CD8-positive, alpha-beta memory T cell (primary cell): Measurements from ENCODE around the gene PDGFA. TPM values are rescaled to one million over a fixed set of nuclear protein-coding genes. Genes with fewer than 3 reads are reported as not detected.
A peak's percentile ranks its signal among the peaks of the same experiment; 100 is the strongest.

Experiments used
- CTCF ChIA-PET: fragments of 350-600 bp; sonication (Branson Sonifier 250); formaldehyde crosslinking; loops from one replicate; lab custom pipeline; 2021; ENCODE audit warnings: antibody characterized with exemption; lab: Charles Lee
- POLR2A ChIA-PET: fragments of 350-600 bp; sonication (Branson Sonifier 250); formaldehyde crosslinking; loops from one replicate; lab custom pipeline; 2021; ENCODE audit warnings: antibody characterized with exemption; lab: Charles Lee
- DNase-seq, 5 donors: peaks; one replicate each; pipeline versions ENCODE4 v3.0.0 to v3.0.0-alpha.2; 2020 to 2022; ENCODE audit warnings: mixed read lengths in 1 of 5
- H3K27ac ChIP-seq: one replicate; pipeline ENCODE4 v1.7.0; 2013; ENCODE audit warnings: low read depth, mild to moderate bottlenecking, low read length, moderate library complexity
- H3K27me3 ChIP-seq: 2 replicates; pipeline ENCODE4 v1.7.0; 2013; ENCODE audit warnings: low read length, mild to moderate bottlenecking; ENCODE audit not compliant: insufficient read depth, poor library complexity, severe bottlenecking
- H3K36me3 ChIP-seq: 2 replicates; pipeline ENCODE4 v1.7.0; 2013; ENCODE audit warnings: mild to moderate bottlenecking, low read length, moderate library complexity; ENCODE audit not compliant: insufficient read depth
- H3K4me1 ChIP-seq: 2 replicates; pipeline ENCODE4 v1.7.0; 2013; ENCODE audit warnings: mild to moderate bottlenecking, low read length, moderate library complexity; ENCODE audit not compliant: insufficient read depth
- H3K4me3 ChIP-seq: 2 replicates; pipeline ENCODE4 v1.7.0; 2013; ENCODE audit warnings: mild to moderate bottlenecking, low read length
- H3K9me3 ChIP-seq: 2 replicates; pipeline ENCODE4 v1.7.0; 2013; ENCODE audit warnings: mild to moderate bottlenecking, low read length
- H3K27ac Mint-ChIP-seq, 8 donors: one replicate each; pipeline ENCODE4 v1.8.0; 2020 to 2021; ENCODE audit warnings: mixed read lengths in 8 of 8, mild to moderate bottlenecking in 6 of 8, inconsistent platforms in 3 of 8, moderate library complexity in 3 of 8
- H3K27me3 Mint-ChIP-seq, 2 donors: one replicate each; pipeline ENCODE4 v1.8.0; 2020 to 2021; ENCODE audit warnings: mixed read lengths in 2 of 2, mild to moderate bottlenecking in 1 of 2, moderate library complexity in 1 of 2
- H3K36me3 Mint-ChIP-seq, 3 donors: one replicate each; pipeline ENCODE4 v1.8.0; 2020 to 2021; ENCODE audit warnings: mixed read lengths in 3 of 3, inconsistent platforms in 1 of 3, mild to moderate bottlenecking in 1 of 3
- H3K4me1 Mint-ChIP-seq, 3 donors: one replicate each; pipeline ENCODE4 v1.8.0; 2020 to 2021; ENCODE audit warnings: mixed read lengths in 3 of 3, inconsistent platforms in 1 of 3, mild to moderate bottlenecking in 1 of 3
- H3K4me3 Mint-ChIP-seq, 7 donors: one replicate each; pipeline ENCODE4 v1.8.0; 2020 to 2021; ENCODE audit warnings: mixed read lengths in 7 of 7, mild to moderate bottlenecking in 6 of 7, moderate library complexity in 4 of 7, inconsistent platforms in 2 of 7
- H3K9me3 Mint-ChIP-seq, 5 donors: one replicate each; pipeline ENCODE4 v1.8.0; 2020 to 2022; ENCODE audit warnings: mixed read lengths in 5 of 5, mild to moderate bottlenecking in 3 of 5, moderate library complexity in 2 of 5, inconsistent platforms in 1 of 5
- polyA plus RNA-seq: library from polyadenylated mRNA; unstranded; fragments of 300-500 nt; fragmentation: Illumina TruSeq; gene quantifications from one replicate; pipeline ENCODE4 v1.2.3, GENCODE V29; 2021
- total RNA-seq, 2 experiments: library from RNA; stranded (reverse); gene quantifications; one replicate each; pipeline ENCODE4 v1.2.3, GENCODE V29; 2021

The PDGFA gene
- total and polyA plus RNA-seq, 3 experiments from 2014 or later = 0.68 to 11.9 (median 11.6) TPM

DNA sequence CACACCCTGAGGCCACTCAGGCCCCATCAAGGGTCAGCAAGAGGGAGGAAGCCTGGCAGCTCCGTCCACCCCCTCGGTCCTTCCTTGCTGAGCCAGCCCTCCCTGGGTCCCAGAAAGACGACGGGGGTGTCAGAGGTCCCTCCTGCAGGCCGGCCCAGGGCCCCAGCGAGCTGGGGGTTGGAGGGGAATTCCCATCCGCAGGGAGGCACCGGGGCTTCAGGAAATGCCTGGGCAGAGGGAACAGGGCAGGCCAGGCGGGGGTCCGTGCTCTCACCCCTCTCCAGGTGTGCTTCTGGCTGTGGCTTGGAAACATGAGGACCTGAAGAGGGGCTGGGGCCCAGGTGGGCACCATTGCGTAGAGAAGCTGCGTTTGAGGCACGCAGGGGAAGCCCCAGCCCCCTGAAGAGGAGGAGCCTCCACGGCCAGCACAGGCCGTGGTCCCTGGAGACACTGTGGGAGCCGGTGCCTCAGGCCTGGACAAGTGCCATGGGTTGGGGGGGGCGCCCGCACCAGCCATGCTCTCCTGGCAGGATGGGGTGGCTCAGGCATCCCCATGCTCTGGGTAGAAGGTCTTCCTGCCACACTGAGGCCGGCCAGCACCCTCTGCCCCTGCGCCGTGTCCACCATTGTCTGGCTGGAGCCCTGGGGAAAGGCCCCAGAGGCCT is 66.7 kb downstream of the PDGFA start:
- ChIA-PET POLR2A (no interaction called here), CTCF (no interaction called here)
- Mint-ChIP-seq H3K4me1 (peaks cover 7 to 18% (median 10%) of the 10 kb centered on the region in 3 donors), H3K27me3 (peaks cover 3 to 7% of the 10 kb centered on the region in 2 donors), H3K4me3 (no peak overlapping the region), H3K36me3 (no peaks in the 10 kb centered on the region), H3K9me3 (peaks cover 0 to 3% (median 0%) of the 10 kb centered on the region in 5 donors), H3K27ac (no peak overlapping the region)
- peaks cover 6% of the 10 kb centered on the region for H3K27me3 ChIP-seq
- H3K9me3 ChIP-seq = no peaks in the 10 kb centered on the region
- H3K4me3 ChIP-seq = no peak overlapping the region
- H3K36me3 ChIP-seq = no peaks in the 10 kb centered on the region
- no peaks in the 10 kb centered on the region for H3K4me1 ChIP-seq
- peak in 1 of 5 donors; percentile 35 for DNase-seq
- no peak overlapping the region for H3K27ac ChIP-seq

DNA sequence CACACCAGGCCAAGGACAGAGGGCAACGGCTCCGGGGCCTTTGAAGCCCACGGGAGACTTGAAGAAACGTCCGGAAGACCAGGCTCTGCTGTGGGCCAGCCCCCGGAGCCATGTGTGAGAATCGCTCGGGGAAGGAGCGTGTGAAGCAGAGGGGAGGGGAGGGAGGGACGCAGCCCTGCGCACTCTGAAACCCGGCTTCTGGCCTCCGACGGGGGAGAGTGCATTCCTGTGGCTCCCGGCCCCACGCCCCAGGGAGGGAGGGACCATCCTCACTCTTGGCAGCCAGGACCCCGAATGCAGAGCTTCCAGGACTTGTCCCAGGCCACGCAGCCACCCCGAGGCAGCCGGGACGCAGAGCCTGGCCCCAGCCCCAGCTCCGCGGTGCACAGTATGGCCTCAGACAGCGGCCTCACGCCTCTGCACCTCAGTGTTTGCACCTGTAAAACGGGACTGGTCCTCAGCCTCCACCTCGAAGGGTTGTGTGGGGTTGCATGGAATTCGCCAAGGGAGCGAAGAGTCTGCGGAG is 67.4 kb downstream of the PDGFA start:
- Mint-ChIP-seq H3K36me3 (no peaks in the 10 kb centered on the region), H3K9me3 (peaks cover 0 to 3% (median 0%) of the 10 kb centered on the region in 5 donors), H3K27me3 (peaks cover 3 to 7% of the 10 kb centered on the region in 2 donors), H3K4me3 (no peak overlapping the region), H3K27ac (no peak overlapping the region), H3K4me1 (peaks cover 7 to 18% (median 10%) of the 10 kb centered on the region in 3 donors)
- CTCF ChIA-PET = no interaction called here
- POLR2A ChIA-PET = no interaction called here
- Histone ChIP-seq H3K27ac (no peak overlapping the region), H3K36me3 (no peaks in the 10 kb centered on the region), H3K9me3 (no peaks in the 10 kb centered on the region), H3K4me1 (no peaks in the 10 kb centered on the region), H3K4me3 (no peak overlapping the region), H3K27me3 (peaks cover 6% of the 10 kb centered on the region)
- DNase-seq = peak in 1 of 5 donors; percentile 41

DNA sequence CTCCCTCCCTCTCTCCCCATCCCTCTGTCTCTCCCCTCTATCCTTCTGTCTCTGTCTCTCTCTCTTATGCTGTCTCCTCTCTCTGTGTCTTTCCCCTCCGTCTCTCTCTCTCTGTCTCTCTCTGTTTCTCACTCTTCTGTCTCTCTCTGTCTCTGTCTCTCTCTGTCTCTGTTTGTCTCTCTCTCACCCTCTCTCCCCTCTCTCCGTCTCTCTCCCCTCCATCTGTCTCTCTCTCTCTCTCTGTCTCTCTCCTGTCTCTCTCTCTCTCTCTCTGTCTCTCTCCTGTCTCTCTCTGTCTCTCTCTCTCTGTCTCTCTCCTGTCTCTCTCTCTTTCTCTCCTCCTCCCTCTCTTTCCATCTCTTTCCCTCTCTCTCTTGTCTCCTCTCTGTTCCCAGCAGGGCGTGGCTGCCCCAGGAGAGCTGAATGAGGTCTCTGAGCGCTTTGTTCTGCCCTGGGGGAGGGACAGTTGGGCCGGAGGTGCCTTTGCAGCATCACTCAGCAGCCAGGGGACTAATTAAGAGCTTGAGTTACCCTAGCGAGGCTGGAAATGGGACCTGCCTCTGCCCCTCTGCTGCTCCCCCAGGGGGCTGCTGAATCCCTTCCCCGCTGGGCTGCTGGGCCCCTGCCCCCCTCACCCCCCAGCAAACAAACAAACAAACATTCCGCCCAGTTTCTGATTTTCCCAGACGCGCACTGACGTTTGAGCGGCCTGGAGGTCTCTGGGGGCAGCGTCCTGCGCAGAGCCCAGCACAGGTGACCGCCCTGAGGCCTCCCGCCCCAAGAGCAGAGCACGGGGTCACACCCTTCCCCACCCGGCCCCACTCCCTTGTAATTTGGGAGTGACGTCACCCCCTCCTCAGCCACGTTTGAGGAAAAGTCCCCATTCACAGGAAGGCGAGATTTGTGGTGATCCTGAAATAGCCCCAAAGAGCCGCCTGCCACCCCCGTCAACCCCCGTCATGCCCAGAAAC is 68.1 kb downstream of the PDGFA start:
- no peaks in the 10 kb centered on the region for H3K4me1 ChIP-seq
- no peaks in the 10 kb centered on the region for H3K9me3 ChIP-seq
- Mint-ChIP-seq H3K4me1 (peaks cover 7 to 18% (median 10%) of the 10 kb centered on the region in 3 donors), H3K4me3 (peak overlapping the region in 1 of 7 donors; percentile 37), H3K27ac (peak overlapping the region in 4 of 8 donors; percentile 42 to 46 (median 44)), H3K27me3 (peaks cover 3 to 7% of the 10 kb centered on the region in 2 donors), H3K9me3 (peaks cover 0 to 3% (median 0%) of the 10 kb centered on the region in 5 donors), H3K36me3 (no peaks in the 10 kb centered on the region)
- ChIA-PET CTCF (interaction anchor here (0.5 kb wide), 1 partner anchor 185 kb away, joined by 3 read pairs; no protein-coding TSS in a partner anchor), POLR2A (no interaction called here)
- H3K36me3 ChIP-seq = no peaks in the 10 kb centered on the region
- H3K27ac ChIP-seq = no peak overlapping the region
- H3K4me3 ChIP-seq = no peak overlapping the region
- H3K27me3 ChIP-seq = peaks cover 6% of the 10 kb centered on the region
- DNase-seq = peak in 1 of 5 donors; percentile 35

DNA sequence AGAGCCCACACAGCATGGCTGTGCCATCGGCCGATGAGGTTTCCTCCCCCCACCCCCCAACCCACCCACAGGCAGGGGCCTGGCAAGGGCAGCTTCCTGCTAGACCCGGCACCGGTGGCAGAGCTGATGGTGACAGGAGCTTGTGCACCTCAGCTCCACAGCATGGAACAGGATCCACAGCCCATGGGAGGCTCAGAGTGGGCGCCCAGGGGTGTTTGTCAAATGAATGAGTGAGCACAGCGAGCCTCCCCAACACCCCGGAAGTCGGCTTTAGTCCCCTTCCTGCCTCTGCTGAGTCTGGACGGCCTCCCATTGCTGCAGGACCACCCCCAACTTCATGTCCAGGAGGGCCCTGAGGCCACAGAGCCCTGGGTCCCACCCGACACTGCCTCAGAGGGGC is 68.9 kb downstream of the PDGFA start:
- H3K4me3 ChIP-seq = no peak overlapping the region
- POLR2A ChIA-PET = no interaction called here
- no peak overlapping the region for H3K27ac ChIP-seq
- Mint-ChIP-seq H3K4me1 (peaks cover 7 to 18% (median 10%) of the 10 kb centered on the region in 3 donors), H3K9me3 (peaks cover 0 to 3% (median 0%) of the 10 kb centered on the region in 5 donors), H3K27me3 (peaks cover 3 to 7% of the 10 kb centered on the region in 2 donors), H3K36me3 (no peaks in the 10 kb centered on the region), H3K27ac (no peak overlapping the region), H3K4me3 (peak overlapping the region in 1 of 7 donors; percentile 3)
- peak in 1 of 5 donors; percentile 42 for DNase-seq
- H3K36me3 ChIP-seq = no peaks in the 10 kb centered on the region
- H3K4me1 ChIP-seq = no peaks in the 10 kb centered on the region
- no peaks in the 10 kb centered on the region for H3K9me3 ChIP-seq
- CTCF ChIA-PET = interaction anchor here (0.5 kb wide), 1 partner anchor 186 kb away, joined by 3 read pairs; no protein-coding TSS in a partner anchor
- H3K27me3 ChIP-seq = peaks cover 6% of the 10 kb centered on the region

DNA sequence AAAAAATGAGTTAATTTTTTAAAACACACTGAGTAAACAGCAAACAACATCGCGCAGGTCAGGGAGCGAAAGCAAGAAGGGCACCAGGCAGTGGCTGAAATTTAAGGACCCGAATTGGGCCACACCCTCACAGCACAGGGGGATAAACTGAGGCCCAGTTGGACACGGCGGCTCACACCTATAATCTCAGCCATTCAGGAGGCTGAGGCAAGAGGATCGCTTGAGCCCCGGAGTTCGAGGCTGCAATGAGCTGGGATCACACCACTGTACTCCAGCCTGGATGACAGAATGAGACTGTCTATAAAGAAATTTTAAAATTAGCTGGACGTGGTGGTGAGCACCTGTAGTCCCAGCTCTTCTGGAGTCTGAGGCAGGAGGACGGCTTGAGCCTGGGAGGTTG is 69.6 kb downstream of the PDGFA start:
- Mint-ChIP-seq H3K36me3 (no peaks in the 10 kb centered on the region), H3K4me1 (peaks cover 7 to 18% (median 10%) of the 10 kb centered on the region in 3 donors), H3K27me3 (peaks cover 3 to 7% of the 10 kb centered on the region in 2 donors), H3K27ac (peak overlapping the region in 2 of 8 donors; percentile 17 to 54), H3K9me3 (peaks cover 0 to 3% (median 0%) of the 10 kb centered on the region in 5 donors), H3K4me3 (no peak overlapping the region)
- H3K27ac ChIP-seq = no peak overlapping the region
- CTCF ChIA-PET = no interaction called here
- POLR2A ChIA-PET = interaction anchor here (0.6 kb wide), 1 partner anchor 524 kb away, joined by 3 read pairs; no protein-coding TSS in a partner anchor
- no peaks in the 10 kb centered on the region for H3K36me3 ChIP-seq
- no peak overlapping the region for H3K4me3 ChIP-seq
- H3K9me3 ChIP-seq = no peaks in the 10 kb centered on the region
- peaks cover 6% of the 10 kb centered on the region for H3K27me3 ChIP-seq
- no peaks in the 10 kb centered on the region for H3K4me1 ChIP-seq
- DNase-seq = peak in 1 of 5 donors; percentile 31

DNA sequence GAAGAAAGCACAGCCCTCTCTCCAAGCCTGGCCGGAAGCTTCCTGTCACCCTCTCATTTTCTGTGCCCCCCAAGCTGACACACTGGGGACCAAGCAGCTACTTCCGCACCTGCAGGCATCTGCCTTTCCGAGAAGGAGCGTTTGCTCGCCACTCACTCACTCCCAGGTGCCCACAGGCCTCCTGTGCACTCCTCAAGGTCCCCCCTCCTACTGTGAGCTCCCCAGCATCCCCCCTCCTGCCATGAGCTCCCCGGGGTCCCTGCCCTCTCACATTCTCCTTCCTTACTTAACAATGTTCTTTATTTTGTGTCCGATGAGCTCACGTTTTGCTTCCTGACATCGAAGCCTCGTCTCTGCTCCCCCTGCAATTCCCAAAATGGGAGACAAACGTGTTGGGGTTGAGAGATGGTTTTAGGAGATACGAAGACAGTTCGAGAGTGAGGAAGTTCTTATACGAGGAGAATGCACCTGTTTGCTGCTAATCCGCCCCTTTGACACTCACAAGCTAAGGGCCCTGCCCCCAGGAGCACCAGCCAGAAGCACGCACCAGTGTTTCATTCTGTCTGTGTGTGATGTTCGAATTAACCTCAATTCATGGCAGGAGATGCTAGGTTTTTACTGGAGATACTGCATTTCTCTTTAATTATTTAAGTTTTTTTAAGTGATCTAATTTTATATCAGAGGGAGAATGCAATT is 70.2 kb downstream of the PDGFA start:
- Mint-ChIP-seq H3K9me3 (peaks cover 0 to 3% (median 0%) of the 10 kb centered on the region in 5 donors), H3K36me3 (no peaks in the 10 kb centered on the region), H3K27me3 (peaks cover 3 to 7% of the 10 kb centered on the region in 2 donors), H3K4me1 (peaks cover 7 to 18% (median 10%) of the 10 kb centered on the region in 3 donors), H3K27ac (peak overlapping the region in 3 of 8 donors; percentile 38 to 95 (median 54)), H3K4me3 (peak overlapping the region in 4 of 7 donors; percentile 22 to 34 (median 28))
- no peaks in the 10 kb centered on the region for H3K36me3 ChIP-seq
- H3K27me3 ChIP-seq = peaks cover 6% of the 10 kb centered on the region
- H3K4me1 ChIP-seq = no peaks in the 10 kb centered on the region
- CTCF ChIA-PET = interaction anchor here (1.6 kb wide), 1 partner anchor 17 kb away, joined by 3 read pairs; no protein-coding TSS in a partner anchor
- H3K4me3 ChIP-seq = no peak overlapping the region
- no peaks in the 10 kb centered on the region for H3K9me3 ChIP-seq
- no peak overlapping the region for H3K27ac ChIP-seq
- POLR2A ChIA-PET = interaction anchor here (0.5 to 0.6 kb wide), 2 partner anchors 341 to 525 kb away, joined by 3 to 4 read pairs; no protein-coding TSS in a partner anchor
- peak in 1 of 5 donors; percentile 33 for DNase-seq

DNA sequence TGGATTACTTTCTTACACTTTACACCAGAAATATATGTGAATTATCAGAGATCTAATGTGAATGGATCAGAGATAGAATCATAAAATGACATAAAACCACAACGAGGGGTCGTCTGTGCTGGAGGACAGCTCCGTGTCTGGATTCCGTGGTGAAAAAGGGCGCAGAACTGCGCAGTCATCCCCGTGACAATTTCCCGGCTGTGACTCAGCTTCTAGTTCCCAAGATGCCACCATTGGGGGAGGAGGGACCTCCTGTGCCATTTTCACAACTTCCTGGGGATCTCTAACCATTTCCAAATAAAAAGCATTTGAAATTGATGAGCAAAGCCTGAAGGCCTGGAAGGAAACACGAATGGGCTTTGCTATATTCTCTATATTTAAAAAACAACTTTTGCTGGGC is 72.1 kb downstream of the PDGFA start:
- Mint-ChIP-seq H3K36me3 (no peaks in the 10 kb centered on the region), H3K27me3 (peaks cover 3 to 7% of the 10 kb centered on the region in 2 donors), H3K27ac (no peak overlapping the region), H3K4me3 (no peak overlapping the region), H3K9me3 (no peaks in the 10 kb centered on the region), H3K4me1 (peaks cover 7 to 18% (median 10%) of the 10 kb centered on the region in 3 donors)
- no peak for DNase-seq
- Histone ChIP-seq H3K27ac (no peak overlapping the region), H3K36me3 (no peaks in the 10 kb centered on the region), H3K27me3 (peaks cover 6% of the 10 kb centered on the region), H3K4me1 (no peaks in the 10 kb centered on the region), H3K9me3 (no peaks in the 10 kb centered on the region), H3K4me3 (no peak overlapping the region)
- ChIA-PET POLR2A (no interaction called here), CTCF (no interaction called here)
